Epithelial cell of proximal tubule (primary cell): ENCODE data around the gene ZNF366. TPM values are rescaled to one million over a fixed set of nuclear protein-coding genes. Genes with fewer than 3 reads are reported as not detected.

ENCODE experiments used
- DNase-seq: peaks from one replicate; pipeline ENCODE4 v3.0.0-alpha.2; 2011; ENCODE audit warnings: low read depth
- H3K4me3 ChIP-seq: 2 replicates; pipeline ENCODE4 v1.5.1; 2011; ENCODE audit warnings: low read depth, mild to moderate bottlenecking, low read length
- total RNA-seq: library from RNA; depleted of rRNA; stranded (reverse); fragments of >200 nt; gene quantifications from 2 replicates; pipeline ENCODE4 v1.2.3, GENCODE V29; 2015
- TF ChIP-seq, protein P1 (sequence below): conservative IDR thresholded peaks from 2 replicates; pipeline ENCODE4 v1.5.1; 2012; ENCODE audit warnings: low read depth, mild to moderate bottlenecking, low read length

The ZNF366 gene
- total RNA-seq, 1 donor from 2014 or later: not detected

- TF ChIP-seq, protein P1, sequence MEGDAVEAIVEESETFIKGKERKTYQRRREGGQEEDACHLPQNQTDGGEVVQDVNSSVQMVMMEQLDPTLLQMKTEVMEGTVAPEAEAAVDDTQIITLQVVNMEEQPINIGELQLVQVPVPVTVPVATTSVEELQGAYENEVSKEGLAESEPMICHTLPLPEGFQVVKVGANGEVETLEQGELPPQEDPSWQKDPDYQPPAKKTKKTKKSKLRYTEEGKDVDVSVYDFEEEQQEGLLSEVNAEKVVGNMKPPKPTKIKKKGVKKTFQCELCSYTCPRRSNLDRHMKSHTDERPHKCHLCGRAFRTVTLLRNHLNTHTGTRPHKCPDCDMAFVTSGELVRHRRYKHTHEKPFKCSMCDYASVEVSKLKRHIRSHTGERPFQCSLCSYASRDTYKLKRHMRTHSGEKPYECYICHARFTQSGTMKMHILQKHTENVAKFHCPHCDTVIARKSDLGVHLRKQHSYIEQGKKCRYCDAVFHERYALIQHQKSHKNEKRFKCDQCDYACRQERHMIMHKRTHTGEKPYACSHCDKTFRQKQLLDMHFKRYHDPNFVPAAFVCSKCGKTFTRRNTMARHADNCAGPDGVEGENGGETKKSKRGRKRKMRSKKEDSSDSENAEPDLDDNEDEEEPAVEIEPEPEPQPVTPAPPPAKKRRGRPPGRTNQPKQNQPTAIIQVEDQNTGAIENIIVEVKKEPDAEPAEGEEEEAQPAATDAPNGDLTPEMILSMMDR: no peak
- no peak for DNase-seq
- no peak overlapping the region for H3K4me3 ChIP-seq
Measured at GRCh38 chr5:72460413-72460812, 46.8 kb downstream of the ZNF366 start.

DNA sequence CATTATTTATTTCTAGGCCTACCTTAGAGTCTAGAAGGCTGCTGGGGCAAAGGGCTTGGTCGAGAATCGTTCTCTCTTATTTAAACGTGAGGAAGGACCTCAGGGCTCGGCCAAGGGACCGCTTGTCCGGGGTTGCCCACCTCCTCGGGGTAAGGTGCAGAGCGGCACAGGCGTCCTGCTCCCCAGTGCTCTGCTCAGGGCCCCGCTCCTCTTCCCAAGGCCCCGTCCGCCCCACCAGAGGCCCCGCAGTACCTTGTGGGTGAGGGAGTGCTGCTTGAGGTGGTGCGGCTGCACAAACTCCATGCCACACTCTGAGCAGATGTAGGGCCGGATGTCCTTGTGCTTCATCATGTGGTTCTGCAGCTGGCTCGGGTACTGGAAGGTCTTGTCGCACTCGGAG, 47.3 kb downstream of the ZNF366 start:
- H3K4me3 ChIP-seq: no peak overlapping the region
- DNase-seq: no peak
- TF ChIP-seq, protein P1: no peak

- DNase-seq: no peak
- H3K4me3 ChIP-seq: no peak overlapping the region
- TF ChIP-seq, protein P1: no peak
Measured at GRCh38 chr5:72459089-72459661, 48.0 kb downstream of the ZNF366 start.

DNA sequence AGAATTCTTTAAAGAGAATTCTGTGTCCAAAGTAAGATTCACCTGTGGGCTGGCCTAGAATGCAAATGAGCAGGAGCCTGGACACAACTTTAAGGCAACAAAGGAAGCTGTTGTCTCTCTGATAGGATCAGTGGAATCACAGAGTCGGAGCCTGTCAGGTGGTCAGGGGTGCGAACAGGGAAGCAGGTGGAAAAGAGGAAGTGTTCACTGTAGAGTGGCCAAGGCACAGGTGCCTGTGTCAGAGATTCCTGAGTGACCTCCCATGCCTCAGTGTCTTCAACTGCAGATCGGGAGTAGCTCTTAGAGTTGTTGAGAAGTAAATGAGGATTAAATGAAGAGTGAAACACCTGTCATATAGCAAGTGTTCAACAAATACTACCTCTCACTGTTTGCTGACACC, 48.8 kb downstream of the ZNF366 start:
- H3K4me3 ChIP-seq: no peak overlapping the region
- no peak for DNase-seq
- TF ChIP-seq, protein P1: no peak

GRCh38 chr5:72457491-72457890, 49.7 kb downstream of the ZNF366 start:
- TF ChIP-seq, protein P1: no peak
- no peak overlapping the region for H3K4me3 ChIP-seq
- no peak for DNase-seq

DNA sequence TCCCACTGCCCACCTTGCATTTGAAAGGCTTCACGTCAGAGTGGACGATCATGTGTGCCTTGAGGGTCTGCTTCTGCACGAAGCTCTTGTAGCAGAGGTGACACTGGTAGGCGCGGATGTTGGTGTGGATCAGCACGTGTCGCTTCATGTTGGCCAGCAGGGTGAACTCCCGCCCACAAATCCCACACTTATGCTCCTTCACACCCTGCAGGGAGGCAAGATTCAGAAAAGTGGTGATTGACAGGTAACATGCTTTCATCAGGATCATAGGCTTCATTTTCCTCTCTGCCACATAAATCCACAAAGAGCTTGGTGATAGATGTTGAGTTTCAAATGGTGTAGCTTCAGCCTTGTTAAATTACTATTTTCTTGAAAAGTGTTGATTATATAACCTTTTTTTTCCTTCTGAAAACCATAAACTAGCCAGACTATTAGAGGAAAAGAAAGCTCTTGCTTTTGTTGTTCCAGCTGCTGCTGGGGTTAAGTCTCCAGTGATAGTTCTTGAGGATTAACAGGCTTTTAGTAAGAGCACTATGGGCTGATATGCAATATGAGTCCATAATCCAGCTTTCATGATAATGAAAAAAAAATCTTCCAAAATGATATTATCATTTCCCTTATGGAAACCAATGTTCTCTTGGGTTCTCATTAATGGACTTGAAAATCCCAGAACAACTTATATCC, 50.7 kb downstream of the ZNF366 start:
- TF ChIP-seq, protein P1: no peak
- DNase-seq: no peak
- H3K4me3 ChIP-seq: no peak overlapping the region

DNA sequence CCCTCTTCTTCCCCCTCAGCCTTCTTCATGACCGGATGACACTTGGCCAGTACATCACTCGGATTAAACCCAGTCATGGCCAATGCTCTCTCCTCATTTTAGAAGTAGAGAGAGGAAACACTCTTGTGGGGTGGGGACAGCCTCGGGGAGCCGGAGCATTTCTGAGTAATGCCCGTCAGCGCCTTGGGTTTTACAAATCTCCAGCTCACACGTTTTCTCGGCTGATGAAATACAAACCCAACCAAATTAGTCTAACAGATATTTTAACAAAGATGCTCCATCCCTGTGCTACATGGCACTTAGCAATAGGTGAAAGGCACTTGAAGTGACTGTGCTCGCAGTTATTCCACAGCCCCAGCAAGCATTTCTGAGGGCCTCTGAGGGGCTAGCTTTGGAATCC, 51.7 kb downstream of the ZNF366 start:
- DNase-seq: no peak
- H3K4me3 ChIP-seq: no peak overlapping the region
- TF ChIP-seq, protein P1: no peak
